Measurements from ENCODE around the gene PPP1R13B.
A peak's percentile ranks its signal among the peaks of the same experiment; 100 is the strongest.

PPP1R13B gene

DNA sequence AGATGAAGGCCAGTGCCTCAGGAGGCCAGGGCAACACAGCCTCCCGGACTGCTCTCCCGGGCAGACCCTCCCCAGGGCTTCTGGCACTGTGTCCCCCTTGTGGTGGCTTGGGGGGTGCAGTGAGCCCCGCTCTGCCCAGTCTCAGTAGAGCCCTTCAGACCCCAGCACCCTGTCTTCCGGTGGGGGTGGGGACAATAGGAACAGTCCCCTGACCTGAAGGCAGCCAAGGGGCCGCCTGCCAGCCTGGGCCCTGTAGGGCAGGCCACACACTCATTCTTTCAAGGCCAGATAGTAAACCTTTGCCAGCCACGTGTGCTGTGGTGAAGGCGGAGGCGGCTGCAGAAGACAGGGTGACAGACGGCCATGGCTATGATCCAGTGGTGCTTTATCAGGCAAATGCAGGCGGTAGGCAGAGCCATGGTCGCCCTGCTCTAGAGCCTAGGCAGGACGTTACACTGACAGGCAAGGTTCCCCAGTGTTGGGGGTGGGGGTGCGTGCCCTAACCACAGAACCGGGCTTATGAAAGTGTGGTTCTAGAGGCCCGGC is 116.8 kb downstream of the PPP1R13B start:
- DNase-seq (ENCODE audit: low read depth in 3 of 3), result no peak

DNA sequence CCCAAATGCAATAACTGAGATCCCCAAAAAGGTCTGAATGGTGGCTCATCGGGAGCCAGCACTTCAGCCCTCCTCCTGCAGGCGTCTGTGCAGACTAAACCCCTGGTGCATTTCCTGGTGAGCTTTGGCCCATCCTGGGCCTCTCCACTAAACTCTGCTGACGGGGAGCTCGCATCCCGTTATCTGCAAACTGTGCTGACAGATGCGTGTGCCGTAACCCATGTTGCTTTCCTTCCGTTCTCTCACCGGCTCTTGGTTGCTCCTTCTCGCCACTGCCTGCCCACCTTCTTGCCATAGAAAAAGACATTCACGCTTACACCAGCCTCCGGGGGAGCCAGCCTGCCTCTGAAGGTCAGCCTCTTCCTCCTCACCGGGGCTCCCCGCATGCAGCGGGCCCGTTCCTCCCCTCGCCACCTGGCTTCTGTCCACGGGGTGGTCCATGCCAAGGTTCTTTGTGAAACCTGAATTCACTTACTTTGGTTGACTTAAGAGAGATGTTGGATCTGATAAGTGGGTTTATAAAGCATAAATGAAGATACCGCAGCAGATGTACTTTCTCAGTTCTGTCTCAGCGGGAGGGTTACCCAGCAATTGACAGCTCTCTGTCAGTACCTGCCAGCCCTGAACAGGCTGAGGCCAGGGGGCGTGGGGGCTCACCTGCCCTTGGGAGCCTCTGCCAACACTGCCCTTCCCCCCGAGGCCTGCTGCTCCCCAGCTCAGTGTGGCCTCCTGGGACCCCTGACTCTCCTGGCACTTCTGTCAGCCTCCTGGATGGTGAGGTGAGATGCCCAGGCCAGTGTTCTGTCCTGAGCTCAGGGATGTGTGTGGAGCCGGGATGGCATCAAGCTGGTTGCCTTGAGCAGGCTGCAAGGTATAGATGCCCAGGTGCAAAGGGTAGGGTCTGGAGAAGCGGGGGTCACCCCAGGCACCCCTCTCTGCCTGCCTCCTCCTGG is 117.6 kb downstream of the PPP1R13B start:
- no peak for DNase-seq (ENCODE audit: low read depth in 3 of 3)

DNA sequence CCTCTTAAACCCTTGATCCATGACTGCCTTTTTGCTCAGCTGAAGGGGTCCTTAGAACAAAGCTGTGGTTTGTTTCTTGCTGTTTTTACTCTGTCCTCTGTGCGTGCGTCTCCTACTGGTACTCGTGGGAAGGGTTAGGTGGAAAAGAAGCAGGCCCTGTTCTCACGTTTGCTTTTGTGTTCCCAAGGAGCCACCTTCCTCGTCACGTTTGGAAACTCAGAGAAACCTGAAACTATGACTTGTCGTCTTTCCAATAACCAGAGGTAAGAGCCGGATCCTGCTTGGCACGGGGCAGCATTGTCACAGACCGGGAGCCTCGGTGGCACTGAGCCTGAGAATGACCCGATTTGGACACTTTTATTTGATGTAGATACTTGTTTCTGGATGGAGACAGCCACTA is 118.7 kb downstream of the PPP1R13B start:
- DNase-seq (ENCODE audit: low read depth in 3 of 3), result no peak

DNA sequence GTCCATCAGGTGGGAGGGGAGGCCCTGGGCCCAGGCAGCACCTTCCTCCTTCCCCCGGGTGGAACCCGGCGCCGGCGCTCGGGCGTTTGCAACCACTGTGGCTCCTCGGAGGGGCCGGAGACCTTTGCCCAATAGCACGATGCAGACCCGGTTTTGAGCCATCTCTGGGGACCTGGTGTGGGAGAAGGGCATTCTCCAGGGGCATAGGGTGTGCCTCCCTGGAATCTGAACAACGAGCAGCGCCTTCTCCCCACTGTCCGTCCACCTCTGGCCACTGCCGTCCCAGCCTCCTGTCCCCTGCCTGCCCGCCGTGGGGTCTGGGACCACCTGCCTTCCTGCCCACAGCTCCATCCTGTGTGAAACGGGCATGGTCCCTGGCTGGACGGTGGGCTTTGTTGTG is 119.2 kb downstream of the PPP1R13B start:
- no peak for DNase-seq (ENCODE audit: low read depth in 3 of 3)

DNA sequence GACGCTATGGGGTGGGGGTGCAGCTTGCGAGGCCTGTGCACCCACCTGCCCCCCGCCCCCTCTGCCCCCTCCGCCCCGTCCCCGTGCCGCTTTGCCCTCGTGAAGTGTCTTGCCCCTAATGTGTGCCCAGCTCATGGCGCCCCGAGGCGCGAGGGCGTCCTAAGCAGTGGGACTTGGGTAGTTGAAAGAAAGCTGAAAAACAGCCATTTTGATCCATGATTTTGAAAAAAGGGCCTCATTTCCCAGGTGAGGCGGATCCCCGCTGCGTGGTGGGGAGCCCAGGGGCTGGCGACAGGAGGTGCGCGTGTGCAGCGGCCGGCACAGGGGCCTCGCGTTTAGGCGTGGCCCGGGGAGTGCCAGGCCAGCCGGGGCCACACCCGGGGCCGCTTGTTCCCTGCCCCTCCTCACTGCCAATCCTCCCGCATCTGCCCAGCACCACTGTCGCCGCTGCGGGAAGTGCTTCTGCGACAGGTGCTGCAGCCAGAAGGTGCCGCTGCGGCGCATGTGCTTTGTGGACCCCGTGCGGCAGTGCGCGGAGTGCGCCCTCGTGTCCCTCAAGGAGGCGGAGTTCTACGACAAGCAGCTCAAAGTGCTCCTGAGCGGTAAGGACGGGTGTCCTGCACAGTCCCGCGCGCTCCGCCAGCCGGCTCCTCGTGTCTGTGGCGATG is 119.9 kb downstream of the PPP1R13B start:
- DNase-seq (ENCODE audit: low read depth in 3 of 3), result no peak

DNA sequence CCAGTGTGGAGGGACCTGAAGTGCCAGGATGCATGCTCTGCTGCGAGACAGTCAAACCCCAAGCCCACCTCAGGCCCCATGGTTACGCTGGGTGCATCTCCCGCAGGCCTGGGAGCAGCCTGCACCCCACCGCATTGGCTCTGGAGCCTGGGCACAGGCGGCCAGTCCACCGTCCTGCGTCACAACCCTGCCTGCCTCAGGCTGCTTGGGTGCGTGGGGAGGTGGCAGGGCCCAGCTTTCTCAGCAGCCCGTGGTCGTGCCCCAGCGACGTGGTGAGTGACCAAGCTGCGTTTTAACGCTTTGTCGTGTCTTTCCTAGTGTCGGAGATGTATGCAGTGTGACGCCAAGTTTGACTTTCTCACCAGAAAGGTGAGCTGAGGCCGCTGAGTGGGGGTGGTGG is 120.9 kb downstream of the PPP1R13B start:
- DNase-seq (ENCODE audit: low read depth in 3 of 3), result no peak

DNA sequence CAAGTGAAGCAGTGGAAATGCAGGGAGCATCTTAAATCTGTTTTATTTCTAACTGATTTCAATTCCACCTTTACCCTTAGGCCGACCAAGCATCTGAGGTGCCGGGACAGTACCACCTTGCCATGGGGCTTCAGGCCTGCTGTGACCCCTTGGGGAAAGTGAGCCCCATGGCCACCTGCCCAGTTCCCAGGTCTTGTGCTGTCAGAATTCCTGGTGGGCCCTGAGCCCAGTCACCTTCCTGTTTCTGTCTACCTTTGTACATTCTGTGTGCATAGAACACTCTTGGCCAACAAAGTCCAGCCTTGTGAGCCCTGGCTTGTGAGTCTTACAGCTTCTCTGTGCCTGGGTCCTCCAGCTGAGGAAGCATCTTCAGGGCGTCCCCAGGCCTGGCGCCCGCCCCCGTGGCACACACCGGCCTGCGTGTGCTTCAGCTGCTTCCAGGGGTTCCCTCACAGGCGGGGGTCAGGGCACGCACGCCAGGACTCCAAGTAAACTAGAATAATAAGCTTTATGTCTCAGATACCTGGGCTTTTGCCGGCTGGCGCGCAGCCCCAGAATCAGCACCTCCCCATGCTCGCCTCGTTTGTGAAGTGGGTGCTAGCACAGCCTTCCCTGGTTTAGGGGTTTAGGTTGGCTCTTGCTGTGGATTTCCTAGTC is 121.5 kb downstream of the PPP1R13B start:
- DNase-seq (ENCODE audit: low read depth in 3 of 3), result no peak

DNA sequence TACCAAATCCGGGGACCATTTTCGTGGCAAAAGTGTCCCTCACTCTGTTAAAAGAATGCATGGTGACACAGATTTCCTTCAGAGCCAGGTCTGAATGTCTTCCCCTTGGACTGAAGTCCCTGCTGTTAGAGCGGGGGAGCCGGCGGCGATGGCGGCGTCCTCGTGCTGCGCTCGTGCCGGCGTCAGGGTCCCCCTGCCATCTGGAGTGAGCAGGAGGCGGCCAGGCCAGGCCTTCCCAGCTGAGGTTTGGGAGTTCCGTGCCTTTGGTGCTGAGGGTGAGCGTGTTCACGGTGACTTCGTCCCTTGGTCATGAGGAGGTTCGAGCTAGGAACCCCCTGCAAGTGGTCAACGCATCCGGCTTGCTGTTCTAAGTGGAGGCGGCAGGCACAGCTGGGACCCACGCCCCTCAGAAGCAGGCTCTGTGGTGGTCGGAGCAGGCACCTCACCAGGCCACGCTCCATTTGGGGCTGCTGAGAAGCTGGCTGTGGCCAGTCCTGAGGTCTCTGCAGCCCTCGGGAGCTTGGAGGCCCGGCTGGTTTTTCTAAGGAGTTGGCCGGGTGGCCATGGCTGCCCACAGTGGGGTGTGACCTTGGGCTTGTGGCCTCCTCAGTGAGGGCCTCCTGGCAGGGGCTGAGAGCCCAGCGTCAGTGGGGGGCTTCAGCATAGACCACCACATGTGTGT is 122.2 kb downstream of the PPP1R13B start:
- no peak for DNase-seq (ENCODE audit: low read depth in 3 of 3)

DNA sequence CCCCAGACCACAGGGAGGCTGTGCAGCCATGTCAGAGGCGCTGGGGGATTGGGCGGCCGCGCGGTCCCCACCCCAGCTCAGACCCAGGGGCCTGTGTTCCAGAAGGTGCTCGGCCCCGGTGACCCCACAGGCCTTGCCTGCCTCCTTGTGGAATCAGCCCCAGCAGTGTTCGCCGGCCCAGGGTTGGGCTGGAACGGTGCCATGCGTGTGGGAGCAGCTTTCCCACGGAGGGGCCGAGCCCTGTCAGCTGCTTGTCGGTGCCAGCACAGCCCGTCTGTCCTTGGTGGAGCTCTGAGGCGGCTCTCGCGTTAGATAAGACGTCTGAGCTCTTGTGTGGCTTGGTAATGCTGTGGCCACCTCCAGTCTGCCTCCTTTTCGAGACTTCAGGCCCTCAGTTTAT is 123.3 kb downstream of the PPP1R13B start:
- no peak for DNase-seq (ENCODE audit: low read depth in 3 of 3)

DNA sequence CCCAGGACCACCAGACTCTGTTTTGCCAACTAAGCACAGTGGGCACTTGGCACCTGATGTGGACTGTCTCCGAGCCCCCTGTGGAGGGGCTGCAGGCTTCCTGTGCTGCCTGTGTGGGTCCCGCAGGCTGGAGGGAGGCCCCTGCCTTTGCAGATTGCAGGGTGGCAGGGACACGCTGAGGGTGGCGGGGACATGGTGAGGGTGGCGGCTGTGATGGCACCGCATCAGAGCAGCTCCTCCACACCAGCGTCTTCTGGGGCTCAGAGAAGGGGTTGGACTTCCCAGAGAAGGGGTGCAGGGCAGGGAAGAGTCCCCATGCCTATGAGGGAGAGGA is 123.7 kb downstream of the PPP1R13B start:
- DNase-seq (ENCODE audit: low read depth in 3 of 3), result no peak

DNA sequence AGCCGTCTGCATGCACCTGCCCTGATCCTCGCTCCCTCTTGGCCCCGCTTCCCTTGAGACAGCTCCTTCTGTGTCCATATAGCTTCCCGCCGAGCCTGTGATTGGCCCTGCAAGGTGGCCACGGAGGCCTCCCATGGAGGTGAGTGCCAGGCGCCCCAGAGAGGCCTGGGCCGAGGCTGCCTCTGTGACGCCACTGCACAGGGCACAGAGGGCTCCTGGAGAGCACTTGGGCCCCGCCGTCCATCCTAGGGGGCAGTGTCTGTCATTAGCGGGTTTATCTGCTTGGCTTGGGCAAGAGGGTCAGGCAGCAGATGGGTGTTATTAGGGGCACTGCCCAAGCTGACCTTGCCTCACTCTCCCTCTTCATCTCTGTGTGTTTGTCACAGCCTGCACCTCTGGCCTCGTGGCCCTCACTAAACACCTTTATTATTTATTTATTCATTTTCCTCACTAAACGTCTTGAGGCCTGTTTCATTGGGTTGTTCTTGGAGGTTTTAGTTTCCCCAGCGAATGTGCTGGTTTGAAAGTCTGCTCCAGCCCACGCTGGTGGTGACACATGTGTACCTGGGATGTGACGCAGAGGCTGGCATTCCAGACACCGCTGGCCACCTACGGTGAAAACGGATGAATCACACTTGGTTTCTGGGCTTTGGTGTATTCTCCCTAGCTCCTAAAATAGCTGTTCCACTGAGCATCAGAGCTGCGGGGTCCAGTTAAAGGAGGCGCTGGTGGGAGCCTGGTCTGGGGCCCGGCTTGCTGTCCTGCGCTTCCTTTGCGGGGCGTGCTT is 125.8 kb downstream of the PPP1R13B start:
- peak; percentile 28 to 35 (median 33) for DNase-seq (ENCODE audit: low read depth in 3 of 3)

DNA sequence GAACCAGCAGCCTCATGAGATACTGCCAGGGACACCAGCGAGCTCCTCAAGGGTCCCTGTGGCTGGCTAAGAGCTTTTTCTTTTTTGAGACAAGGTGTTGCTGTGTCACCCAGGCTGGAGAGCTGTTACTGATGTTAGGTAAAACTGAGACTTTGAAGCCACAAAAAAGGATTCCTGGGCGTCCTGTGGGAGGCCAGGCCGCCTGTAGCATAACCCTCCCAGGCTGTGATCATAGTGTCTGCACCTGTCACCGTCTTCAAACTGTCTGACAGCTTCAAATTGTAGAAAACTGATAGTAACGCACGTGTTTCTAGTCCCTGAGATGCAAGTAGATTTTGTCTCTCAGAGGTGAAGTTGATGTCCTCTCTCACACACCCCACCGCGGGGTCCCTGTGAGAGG is 127.6 kb downstream of the PPP1R13B start:
- no peak for DNase-seq (ENCODE audit: low read depth in 3 of 3)

DNA sequence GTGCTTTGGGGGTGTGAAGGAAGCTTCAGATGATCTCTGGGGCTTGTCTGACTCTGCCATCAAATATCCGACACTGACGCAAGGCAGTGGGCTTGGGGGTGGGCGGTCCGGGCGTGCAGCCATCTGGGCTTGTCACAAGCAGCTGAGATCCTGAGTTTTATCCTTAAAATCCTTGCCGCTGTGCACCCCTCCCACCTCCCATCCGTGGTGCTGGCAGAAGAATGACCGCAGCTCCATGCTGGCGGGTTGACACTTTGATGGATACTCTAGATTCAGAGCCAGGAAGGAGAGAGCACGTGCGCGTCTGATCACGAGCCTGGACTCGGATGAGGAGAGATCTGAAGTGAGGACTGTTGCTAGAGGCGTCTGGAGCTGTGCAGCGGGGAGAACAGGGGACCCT is 128.8 kb downstream of the PPP1R13B start:
- no peak for DNase-seq (ENCODE audit: low read depth in 3 of 3)

DNA sequence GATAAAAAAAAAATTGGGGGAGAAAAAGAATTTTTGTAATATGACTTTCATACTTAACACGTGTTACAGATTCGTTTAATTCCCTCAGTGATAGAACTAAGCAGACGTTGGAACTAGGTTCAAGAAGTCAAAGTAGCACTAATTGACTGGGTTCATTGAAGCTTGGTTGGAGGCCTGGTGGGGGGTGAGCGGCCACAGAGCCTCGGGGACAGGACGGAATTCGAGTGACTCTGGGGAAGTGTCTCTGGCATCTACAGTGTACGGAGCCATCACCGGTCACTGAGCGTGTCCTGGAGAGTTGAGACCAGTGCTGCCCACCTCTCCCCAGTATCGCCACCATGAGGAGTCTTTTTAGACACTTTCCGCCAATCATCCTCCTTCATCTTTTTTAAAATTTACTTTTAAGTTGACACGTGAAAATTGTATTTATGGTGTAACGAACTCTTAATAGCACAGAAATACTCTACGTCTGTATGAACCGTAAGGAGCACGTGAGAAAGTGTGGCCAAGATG is 130.4 kb downstream of the PPP1R13B start:
- no peak for DNase-seq (ENCODE audit: low read depth in 3 of 3)

DNA sequence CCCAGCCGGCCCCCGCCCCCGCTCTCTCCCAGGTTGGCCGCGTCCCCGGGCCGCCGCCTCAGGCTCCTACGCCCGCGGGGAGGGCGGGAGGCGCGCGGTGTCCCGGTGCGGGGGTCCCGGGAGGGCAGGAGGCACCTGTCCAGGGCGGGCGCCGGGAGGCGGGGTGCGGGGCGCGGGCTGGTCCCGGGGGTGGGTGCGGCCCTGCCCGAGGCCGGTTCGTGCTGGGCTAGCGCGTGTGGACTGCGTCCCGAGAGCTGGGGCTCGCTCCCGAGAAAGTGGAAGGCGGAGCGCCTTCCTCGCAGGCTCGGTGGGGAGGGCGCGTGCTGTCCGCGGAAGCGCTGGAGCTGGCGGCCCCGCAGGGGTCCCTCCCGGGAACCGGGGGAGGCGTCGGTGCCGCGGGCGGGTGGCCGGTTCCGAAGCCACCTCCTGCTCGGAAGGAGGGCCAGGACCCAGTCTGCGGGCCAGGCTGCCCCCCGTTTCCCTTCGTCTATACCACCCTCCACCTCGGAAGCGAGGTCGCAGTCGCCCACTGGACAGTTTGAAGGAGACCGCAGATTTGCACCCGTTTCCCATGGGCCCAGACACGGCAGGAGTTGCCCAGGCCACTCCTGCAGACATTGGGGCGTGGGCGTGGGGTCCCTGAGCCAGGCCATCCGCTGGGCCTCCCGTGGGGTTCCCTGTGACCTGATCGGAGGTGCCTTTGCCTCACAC is 131.1 kb downstream of the PPP1R13B start:
- no peak for DNase-seq (ENCODE audit: low read depth in 3 of 3)

DNA sequence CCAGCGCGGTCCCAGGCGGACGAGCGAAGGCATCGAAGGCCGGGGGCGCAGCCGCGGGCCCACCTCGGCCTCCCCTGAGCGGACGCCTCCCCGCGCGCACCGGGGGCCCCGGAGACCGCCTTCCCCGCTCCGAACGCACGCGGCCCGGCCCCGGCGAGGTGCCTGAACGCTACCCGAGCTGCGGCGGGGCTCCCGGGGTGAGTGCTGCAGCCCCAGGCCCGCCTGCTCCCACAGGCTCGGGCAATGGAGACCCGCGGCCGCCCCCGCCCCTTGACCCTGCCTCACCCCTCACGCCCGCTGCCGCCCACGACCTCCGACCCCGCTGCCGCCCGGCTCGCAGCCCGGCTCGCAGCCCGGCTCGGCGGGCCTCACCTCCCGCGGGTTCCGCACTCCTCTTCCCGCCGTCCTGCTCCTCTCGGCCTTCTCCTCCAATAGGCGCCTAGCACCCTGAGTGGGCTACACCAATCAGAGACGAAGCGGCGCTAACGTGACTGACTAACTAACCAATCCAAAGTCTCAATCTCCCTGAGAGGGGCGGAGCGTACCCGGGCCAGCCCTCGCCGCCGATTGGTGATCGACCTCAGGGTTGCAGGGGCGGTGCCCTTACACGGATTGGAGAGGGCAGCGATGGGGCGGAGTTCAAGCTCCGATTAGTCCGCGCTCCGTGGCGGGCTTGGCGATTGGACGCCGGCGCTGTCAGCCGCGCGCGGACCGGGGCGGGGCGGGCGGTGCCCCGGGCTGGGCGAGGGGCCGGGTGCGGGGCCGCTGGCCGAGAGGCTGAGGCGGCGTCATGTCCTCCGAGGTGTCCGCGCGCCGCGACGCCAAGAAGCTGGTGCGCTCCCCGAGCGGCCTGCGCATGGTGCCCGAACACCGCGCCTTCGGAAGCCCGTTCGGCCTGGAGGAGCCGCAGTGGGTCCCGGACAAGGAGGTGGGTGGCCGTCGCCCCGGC is 132.0 kb downstream of the PPP1R13B start, which contains the start of the genes XRCC3 and ZFYVE21:
Gene XRCC3, minus strand, starts transcription at position 400 of the 949 bp plus-strand sequence. CDS start 4,364 bp downstream, outside the sequence.
Gene ZFYVE21, plus strand, starts transcription at position 759 of the 949 bp plus-strand sequence. Its CDS starts 32 bp downstream, at position 791.
- peak; percentile 98 to 100 (median 99) for DNase-seq (ENCODE audit: low read depth in 3 of 3)

DNA sequence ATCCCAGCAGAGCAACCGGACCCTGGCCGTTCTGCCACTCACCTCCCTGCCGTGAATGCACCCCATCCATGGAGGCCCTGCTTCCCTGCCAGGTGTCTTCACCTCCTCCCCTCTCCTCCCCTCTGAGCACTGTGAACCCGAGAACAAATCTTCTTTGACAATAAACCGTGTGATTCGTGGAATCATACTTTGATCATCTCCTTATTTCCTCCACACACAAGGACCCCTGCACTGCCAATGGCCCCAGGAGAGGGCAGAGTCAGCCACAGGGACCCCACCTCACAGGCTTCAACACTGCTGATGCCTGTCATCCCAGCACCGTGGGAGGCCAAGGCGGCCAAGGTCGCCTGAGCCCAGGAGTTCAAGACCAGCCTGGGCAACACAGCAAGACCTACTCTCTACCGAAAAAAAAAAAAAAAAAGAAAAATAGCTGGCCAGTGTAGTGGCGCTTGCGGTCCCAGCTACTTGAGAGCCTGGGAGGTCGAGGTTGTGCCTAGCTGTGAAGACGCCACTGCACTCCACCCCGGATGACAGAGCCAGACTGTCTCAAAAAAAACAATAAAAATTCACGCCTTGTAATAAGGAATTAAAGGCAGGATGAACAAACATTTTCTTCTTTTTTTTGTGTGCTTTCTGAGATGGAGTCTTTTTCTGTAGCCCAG is 133.2 kb downstream of the PPP1R13B start:
- DNase-seq (ENCODE audit: low read depth in 3 of 3), result no peak
